SKM-1 (cell line): ENCODE data around the gene ASXL1.
"Not testable (repeated sequence)": the region's sequence is repeated elsewhere in the genome, so short reads cannot be mapped to it uniquely, and the experiment has no call there.

ENCODE experiments used
- DNase-seq: peaks from one replicate; lab custom pipeline; 2025; ENCODE audit not compliant: unreplicated experiment; lab: John Stamatoyannopoulos, UW

ASXL1 gene

GRCh38 chr20:32464401-32465091 is 106.4 kb downstream of the ASXL1 start:
- DNase-seq: no peak

GRCh38 chr20:32465092-32465900 is 107.2 kb downstream of the ASXL1 start:
- DNase-seq: no peak

- not testable (repeated sequence) for DNase-seq
Observed at GRCh38 chr20:32465901-32466675, 108.0 kb downstream of the ASXL1 start.

- DNase-seq: no peak
Observed at GRCh38 chr20:32466739-32467505, 108.8 kb downstream of the ASXL1 start.

- DNase-seq: no peak
Observed at GRCh38 chr20:32467506-32468312, 109.6 kb downstream of the ASXL1 start.

GRCh38 chr20:32468313-32468640 is 110.1 kb downstream of the ASXL1 start:
- DNase-seq: no peak

- no peak for DNase-seq
Observed at GRCh38 chr20:32468860-32469259, 110.7 kb downstream of the ASXL1 start.

- no peak for DNase-seq
Observed at GRCh38 chr20:32470025-32470861, 112.1 kb downstream of the ASXL1 start.

GRCh38 chr20:32470940-32471339 is 112.8 kb downstream of the ASXL1 start:
- no peak for DNase-seq

GRCh38 chr20:32472581-32473207 is 114.6 kb downstream of the ASXL1 start:
- no peak for DNase-seq

GRCh38 chr20:32473231-32474008 is 115.3 kb downstream of the ASXL1 start:
- no peak for DNase-seq

- no peak for DNase-seq
Observed at GRCh38 chr20:32474009-32474716, 116.0 kb downstream of the ASXL1 start.

- no peak for DNase-seq
Observed at GRCh38 chr20:32474717-32474966, 116.5 kb downstream of the ASXL1 start.

GRCh38 chr20:32474967-32475811 is 117.1 kb downstream of the ASXL1 start:
- DNase-seq: no peak

GRCh38 chr20:32476684-32477593 is 118.8 kb downstream of the ASXL1 start:
- no peak for DNase-seq
